Measurements from ENCODE around the gene IL1R1.

IL1R1 gene

DNA sequence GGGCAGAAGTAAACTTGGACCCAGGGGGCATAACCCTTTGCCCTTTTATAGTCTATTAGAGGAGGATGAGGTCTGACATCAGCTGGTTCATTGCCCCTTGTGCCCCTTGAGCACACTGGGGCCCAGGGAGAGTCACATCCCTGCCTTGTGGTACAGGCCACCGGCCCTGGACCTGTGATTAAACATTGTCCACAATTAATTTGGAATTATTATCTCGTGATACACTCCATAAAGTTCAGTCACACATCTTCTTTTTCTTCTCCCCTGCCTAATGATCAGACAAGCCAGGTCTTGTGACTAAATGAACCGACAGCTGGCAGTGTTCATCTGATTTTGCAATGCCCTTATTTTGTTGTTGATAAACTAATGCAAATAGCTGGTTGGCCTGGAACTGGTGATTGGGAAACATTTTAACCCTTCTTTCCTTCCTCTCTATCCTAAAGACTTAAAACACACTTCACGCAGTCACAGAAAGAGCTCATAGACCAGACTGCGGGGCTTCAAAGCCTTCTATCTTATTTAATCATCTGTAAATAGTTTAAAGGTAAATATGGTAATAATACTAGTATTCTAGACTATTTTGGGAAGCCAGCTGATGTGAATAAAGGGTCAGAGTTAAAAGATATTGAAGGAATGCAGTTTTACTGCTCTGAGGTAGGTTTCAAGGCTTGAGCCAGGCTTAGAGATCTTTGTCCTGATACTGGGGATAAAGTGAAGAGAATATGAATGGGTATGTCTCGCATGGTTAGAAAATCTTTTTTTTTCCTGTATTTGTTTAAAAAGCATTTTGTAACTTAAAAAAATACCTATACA lies 13.4 kb downstream of the IL1R1 start:
- FAIRE-seq (no peak), DNase-seq (ENCODE audit: insufficient read length, low spot score) (no peak)

GRCh38 chr2:102158011-102158755 lies 15.6 kb downstream of the IL1R1 start:
- no peak for TF ChIP-seq POLR2A (IDR thresholded peaks at IDR 0.05; ENCODE audit: low read depth, low read length)
- FAIRE-seq: no peak
- DNase-seq (ENCODE audit: insufficient read length, low spot score): no peak

More for the DNA sequence above, 13.4 kb downstream of the IL1R1 start:
- no peak for TF ChIP-seq POLR2A (IDR thresholded peaks at IDR 0.05; ENCODE audit: low read depth, low read length)

DNA sequence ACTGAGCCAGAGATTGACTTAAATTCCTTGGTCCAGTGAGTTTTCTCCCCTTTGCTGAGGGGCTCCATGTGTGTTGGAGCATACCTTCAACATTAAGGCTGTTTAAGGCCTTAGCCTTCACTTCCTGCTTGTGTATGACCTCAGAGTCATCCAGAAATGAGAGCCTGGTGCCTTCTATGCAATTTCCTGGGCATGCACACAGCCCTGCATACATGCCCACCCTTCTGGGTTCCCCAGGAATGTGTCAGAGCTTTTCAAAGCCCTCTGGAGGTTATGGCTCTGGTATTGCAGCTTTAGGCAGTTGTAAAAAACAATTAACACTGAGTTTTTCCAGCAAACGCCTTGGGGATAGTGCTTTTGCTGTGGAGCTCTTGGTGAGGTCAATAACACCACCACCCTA lies 16.7 kb downstream of the IL1R1 start:
- FAIRE-seq (no peak), DNase-seq (ENCODE audit: insufficient read length, low spot score) (no peak)
- TF ChIP-seq POLR2A (IDR thresholded peaks at IDR 0.05; ENCODE audit: low read depth, low read length): no peak

DNA sequence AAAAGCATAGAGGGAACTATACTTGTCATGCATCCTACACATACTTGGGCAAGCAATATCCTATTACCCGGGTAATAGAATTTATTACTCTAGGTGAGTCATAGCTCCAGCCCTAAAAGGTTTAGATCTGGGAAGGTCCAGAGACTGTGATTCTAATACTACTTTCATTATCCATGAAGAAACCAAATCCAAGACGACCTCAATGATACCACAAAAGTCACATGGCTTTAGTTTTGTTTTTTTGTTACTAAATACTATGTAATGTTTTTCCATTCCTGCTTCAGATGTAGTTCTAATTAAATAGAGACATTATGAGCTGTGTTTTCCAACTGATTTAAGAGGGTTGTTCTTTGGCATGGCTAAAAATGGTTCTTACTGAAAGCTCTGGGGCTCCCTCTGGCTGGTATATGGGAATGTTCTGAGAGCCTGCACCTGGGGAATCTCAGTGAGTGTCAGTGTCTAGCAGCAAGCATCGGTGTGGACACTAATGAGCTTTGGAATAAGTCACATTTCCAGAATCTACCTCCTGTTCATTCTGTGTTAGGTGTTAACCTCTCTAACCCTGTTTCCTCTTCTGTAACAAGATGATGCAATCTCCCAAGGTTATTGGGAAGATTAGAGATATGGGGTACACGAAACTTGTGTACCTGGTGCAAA lies 23.8 kb downstream of the IL1R1 start:
- TF ChIP-seq POLR2A (IDR thresholded peaks at IDR 0.05; ENCODE audit: low read depth, low read length): no peak
- FAIRE-seq (peak; percentile 45), DNase-seq (ENCODE audit: insufficient read length, low spot score) (no peak)

GRCh38 chr2:102168026-102168771 lies 25.7 kb downstream of the IL1R1 start:
- TF ChIP-seq POLR2A (IDR thresholded peaks at IDR 0.05; ENCODE audit: low read depth, low read length): no peak
- FAIRE-seq (no peak), DNase-seq (ENCODE audit: insufficient read length, low spot score) (no peak)

DNA sequence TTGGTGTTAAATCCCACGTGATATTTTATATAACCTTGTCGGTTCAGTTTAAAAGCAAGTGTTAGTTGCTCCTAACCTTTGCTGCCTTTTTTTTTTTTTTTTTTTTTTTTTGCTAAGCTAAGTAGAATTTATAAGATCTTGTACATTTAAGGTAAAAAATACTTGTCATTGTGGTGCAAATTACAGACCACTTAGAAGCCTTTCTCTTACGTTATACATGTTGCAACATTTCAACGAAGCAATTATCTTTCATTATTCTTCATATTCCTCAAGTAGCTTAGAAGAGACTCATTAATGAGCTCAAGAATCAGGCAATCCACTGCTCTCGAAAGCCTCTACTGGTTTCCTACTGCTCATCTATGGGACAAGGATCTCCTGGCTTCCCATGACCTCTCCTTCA lies 29.4 kb downstream of the IL1R1 start:
- TF ChIP-seq POLR2A (IDR thresholded peaks at IDR 0.05; ENCODE audit: low read depth, low read length): no peak
- FAIRE-seq (no peak), DNase-seq (ENCODE audit: insufficient read length, low spot score) (no peak)

DNA sequence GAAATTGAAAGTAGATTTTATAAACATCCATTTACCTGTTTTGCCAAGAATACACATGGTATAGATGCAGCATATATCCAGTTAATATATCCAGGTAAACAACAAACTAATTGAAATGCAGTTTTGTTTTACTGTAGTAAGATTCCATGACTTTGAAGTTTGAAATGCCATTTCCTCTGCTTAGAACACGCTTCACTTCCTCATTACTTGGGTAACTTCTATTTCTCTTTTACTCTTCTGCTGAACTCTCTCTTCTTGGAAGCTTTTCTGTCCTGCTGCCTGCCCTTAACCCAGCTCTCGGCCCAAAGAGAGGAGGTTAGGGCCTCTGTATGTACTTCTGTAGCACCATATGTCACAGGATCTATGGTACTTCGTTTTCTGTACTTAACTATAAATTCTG lies 30.2 kb downstream of the IL1R1 start:
- DNase-seq (ENCODE audit: insufficient read length, low spot score) (no peak), FAIRE-seq (no peak)
- no peak for TF ChIP-seq POLR2A (IDR thresholded peaks at IDR 0.05; ENCODE audit: low read depth, low read length)

- no peak for DNase-seq (ENCODE audit: insufficient read length, low spot score)
- FAIRE-seq: no peak
- TF ChIP-seq POLR2A (IDR thresholded peaks at IDR 0.05; ENCODE audit: low read depth, low read length): no peak
Observed at GRCh38 chr2:102176172-102176571, 33.6 kb downstream of the IL1R1 start.

DNA sequence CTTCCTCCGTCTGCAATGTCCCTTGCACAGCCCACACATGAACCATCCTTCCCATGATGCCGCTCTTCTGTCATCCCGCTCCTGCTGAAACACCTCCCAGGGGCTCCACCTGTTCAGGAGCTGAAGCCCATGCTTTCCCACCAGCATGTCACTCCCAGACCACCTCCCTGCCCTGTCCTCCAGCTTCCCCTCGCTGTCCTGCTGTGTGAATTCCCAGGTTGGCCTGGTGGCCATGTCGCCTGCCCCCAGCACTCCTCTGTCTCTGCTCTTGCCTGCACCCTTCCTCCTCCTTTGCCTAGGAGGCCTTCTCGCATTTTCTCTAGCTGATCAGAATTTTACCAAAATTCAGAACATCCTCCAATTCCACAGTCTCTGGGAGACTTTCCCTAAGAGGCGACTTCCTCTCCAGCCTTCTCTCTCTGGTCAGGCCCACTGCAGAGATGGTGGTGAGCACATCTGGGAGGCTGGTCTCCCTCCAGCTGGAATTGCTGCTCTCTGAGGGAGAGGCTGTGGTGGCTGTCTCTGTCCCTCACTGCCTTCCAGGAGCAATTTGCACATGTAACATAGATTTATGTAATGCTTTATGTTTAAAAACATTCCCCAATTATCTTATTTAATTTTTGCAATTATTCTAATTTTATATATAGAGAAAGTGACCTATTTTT lies 35.4 kb downstream of the IL1R1 start:
- FAIRE-seq (no peak), DNase-seq (ENCODE audit: insufficient read length, low spot score) (no peak)
- no peak for TF ChIP-seq POLR2A (IDR thresholded peaks at IDR 0.05; ENCODE audit: low read depth, low read length)

GRCh38 chr2:102179061-102179460 lies 36.5 kb downstream of the IL1R1 start:
- no peak for DNase-seq (ENCODE audit: insufficient read length, low spot score)
- FAIRE-seq: no peak
- TF ChIP-seq POLR2A (IDR thresholded peaks at IDR 0.05; ENCODE audit: low read depth, low read length): no peak

- DNase-seq (ENCODE audit: insufficient read length, low spot score) (no peak), FAIRE-seq (no peak)
- no peak for TF ChIP-seq POLR2A (IDR thresholded peaks at IDR 0.05; ENCODE audit: low read depth, low read length)
Observed at GRCh38 chr2:102179788-102180686, 37.5 kb downstream of the IL1R1 start.

DNA sequence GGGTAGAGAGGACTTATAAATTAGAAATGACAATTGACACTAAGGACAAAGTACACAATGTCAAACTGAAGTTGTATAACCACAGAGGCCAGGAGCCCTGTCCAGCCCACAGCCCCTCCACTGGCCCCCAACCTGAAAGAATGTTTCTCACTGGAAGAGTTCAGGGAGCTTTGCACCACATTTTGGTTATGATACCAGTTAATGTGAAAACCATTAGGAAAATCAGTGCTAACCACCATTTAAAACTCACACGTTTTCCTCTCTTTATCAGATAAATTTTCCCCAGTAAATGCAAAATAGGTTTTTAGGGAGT lies 38.1 kb downstream of the IL1R1 start:
- TF ChIP-seq POLR2A (IDR thresholded peaks at IDR 0.05; ENCODE audit: low read depth, low read length): no peak
- no peak for FAIRE-seq
- DNase-seq (ENCODE audit: insufficient read length, low spot score): no peak
